GM23338 (cell line): ENCODE measurements around the gene CLN6.

Experiments
- CTCF ChIP-seq, 2 experiments: fragments of 200-600 bp in 1 of 2; sonication (generic) in 1 of 2; conservative IDR thresholded peaks; 2 replicates each; pipeline versions ENCODE4 v1.5.1 to v1.6.1; 2016 to 2017; ENCODE audit warnings: antibody characterized with exemption in 2 of 2, low read depth in 2 of 2, mild to moderate bottlenecking in 2 of 2, moderate library complexity in 1 of 2
- EZH2phosphoT487 ChIP-seq: fragments of 200-600 bp; sonication (generic); IDR thresholded peaks from one replicate; pipeline ENCODE4 v1.8.1; 2018; ENCODE audit warnings: antibody characterized with exemption; ENCODE audit not compliant: unreplicated experiment
- TF ChIP-seq, protein P1 (sequence below): fragments of 250-450 bp; sonication (Bioruptor Pico); IDR thresholded peaks from 2 replicates; pipeline ENCODE4 v1.5.0; 2020; ENCODE audit warnings: mild to moderate bottlenecking, moderate library complexity

- TF ChIP-seq CTCF (conservative IDR thresholded peaks at IDR 0.05; ENCODE audit: low read depth in 2 of 2), result no peak
- TF ChIP-seq EZH2phosphoT487, result no peak
- TF ChIP-seq, protein P1, sequence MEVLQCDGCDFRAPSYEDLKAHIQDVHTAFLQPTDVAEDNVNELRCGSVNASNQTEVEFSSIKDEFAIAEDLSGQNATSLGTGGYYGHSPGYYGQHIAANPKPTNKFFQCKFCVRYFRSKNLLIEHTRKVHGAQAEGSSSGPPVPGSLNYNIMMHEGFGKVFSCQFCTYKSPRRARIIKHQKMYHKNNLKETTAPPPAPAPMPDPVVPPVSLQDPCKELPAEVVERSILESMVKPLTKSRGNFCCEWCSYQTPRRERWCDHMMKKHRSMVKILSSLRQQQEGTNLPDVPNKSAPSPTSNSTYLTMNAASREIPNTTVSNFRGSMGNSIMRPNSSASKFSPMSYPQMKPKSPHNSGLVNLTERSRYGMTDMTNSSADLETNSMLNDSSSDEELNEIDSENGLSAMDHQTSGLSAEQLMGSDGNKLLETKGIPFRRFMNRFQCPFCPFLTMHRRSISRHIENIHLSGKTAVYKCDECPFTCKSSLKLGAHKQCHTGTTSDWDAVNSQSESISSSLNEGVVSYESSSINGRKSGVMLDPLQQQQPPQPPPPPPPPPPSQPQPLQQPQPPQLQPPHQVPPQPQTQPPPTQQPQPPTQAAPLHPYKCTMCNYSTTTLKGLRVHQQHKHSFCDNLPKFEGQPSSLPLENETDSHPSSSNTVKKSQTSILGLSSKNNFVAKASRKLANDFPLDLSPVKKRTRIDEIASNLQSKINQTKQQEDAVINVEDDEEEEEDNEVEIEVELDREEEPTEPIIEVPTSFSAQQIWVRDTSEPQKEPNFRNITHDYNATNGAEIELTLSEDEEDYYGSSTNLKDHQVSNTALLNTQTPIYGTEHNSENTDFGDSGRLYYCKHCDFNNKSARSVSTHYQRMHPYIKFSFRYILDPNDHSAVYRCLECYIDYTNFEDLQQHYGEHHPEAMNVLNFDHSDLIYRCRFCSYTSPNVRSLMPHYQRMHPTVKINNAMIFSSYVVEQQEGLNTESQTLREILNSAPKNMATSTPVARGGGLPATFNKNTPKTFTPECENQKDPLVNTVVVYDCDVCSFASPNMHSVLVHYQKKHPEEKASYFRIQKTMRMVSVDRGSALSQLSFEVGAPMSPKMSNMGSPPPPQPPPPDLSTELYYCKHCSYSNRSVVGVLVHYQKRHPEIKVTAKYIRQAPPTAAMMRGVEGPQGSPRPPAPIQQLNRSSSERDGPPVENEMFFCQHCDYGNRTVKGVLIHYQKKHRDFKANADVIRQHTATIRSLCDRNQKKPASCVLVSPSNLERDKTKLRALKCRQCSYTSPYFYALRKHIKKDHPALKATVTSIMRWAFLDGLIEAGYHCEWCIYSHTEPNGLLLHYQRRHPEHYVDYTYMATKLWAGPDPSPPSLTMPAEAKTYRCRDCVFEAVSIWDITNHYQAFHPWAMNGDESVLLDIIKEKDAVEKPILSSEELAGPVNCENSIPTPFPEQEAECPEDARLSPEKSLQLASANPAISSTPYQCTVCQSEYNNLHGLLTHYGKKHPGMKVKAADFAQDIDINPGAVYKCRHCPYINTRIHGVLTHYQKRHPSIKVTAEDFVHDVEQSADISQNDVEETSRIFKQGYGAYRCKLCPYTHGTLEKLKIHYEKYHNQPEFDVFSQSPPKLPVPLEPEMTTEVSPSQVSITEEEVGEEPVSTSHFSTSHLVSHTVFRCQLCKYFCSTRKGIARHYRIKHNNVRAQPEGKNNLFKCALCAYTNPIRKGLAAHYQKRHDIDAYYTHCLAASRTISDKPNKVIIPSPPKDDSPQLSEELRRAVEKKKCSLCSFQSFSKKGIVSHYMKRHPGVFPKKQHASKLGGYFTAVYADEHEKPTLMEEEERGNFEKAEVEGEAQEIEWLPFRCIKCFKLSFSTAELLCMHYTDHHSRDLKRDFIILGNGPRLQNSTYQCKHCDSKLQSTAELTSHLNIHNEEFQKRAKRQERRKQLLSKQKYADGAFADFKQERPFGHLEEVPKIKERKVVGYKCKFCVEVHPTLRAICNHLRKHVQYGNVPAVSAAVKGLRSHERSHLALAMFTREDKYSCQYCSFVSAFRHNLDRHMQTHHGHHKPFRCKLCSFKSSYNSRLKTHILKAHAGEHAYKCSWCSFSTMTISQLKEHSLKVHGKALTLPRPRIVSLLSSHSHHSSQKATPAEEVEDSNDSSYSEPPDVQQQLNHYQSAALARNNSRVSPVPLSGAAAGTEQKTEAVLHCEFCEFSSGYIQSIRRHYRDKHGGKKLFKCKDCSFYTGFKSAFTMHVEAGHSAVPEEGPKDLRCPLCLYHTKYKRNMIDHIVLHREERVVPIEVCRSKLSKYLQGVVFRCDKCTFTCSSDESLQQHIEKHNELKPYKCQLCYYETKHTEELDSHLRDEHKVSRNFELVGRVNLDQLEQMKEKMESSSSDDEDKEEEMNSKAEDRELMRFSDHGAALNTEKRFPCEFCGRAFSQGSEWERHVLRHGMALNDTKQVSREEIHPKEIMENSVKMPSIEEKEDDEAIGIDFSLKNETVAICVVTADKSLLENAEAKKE, result no peak
Measured at GRCh38 chr15:68200016-68200861, 29.3 kb downstream of the CLN6 start.
